GM12878 (cell line): ENCODE measurements around the gene CXCL12. TPM values are rescaled to one million over a fixed set of nuclear protein-coding genes. Genes with fewer than 3 reads are reported as not detected.

ENCODE experiments used
- ATAC-seq: fragments of 200-7000 bp; cut with Tn5 transposase; 3 replicates; pipeline ENCODE4 v1.9.1; 2020; ENCODE audit warnings: mild to moderate bottlenecking, moderate library complexity
- BruUV-seq: library from RNA; stranded (reverse); fragments of 400-500 nt; replicated peaks from 2 replicates; lab custom pipeline; 2021; lab: Mats Ljungman, UMichigan
- CTCF ChIA-PET: fragments of 300-600 bp; sonication (Branson Sonifier 250); formaldehyde crosslinking; extraction: SDS; loops from one replicate; lab custom pipeline; 2021; ENCODE audit warnings: inconsistent platforms; lab: Yijun Ruan, JAX
- POLR2A ChIA-PET: fragments of 350-600 bp; formaldehyde crosslinking; extraction: SDS; loops from one replicate; lab custom pipeline; 2021; ENCODE audit warnings: inconsistent platforms; lab: Charles Lee
- RAD21 ChIA-PET: fragments of 300-600 bp; sonication (Branson Sonifier 250); formaldehyde crosslinking; loops from one replicate; lab custom pipeline; 2023; ENCODE audit warnings: antibody characterized with exemption; ENCODE audit not compliant: unreplicated experiment; lab: Charles Lee
- SMC1A ChIA-PET: fragments of 300-600 bp; sonication (Branson Sonifier 250); formaldehyde crosslinking; loops from one replicate; lab custom pipeline; 2023; ENCODE audit not compliant: unreplicated experiment, uncharacterized antibody; lab: Charles Lee
- DNase-seq: peaks from one replicate; pipeline ENCODE4 v3.0.0-alpha.2; 2011; ENCODE audit warnings: low read depth, low spot score
- FAIRE-seq: peaks from 3 replicates; lab custom pipeline; 2011; peaks lifted over from hg19 to GRCh38; lab: Jason Lieb, UNC
- H2AFZ ChIP-seq: 2 replicates; pipeline ENCODE4 v1.6.0; 2011; ENCODE audit warnings: low read depth, low read length, control low read depth; ENCODE audit not compliant: control insufficient read depth
- H3K27ac ChIP-seq: 2 replicates; pipeline ENCODE4 v1.5.1; 2011; ENCODE audit warnings: control low read depth; ENCODE audit not compliant: control insufficient read depth, insufficient read depth
- H3K27me3 ChIP-seq, 2 experiments: replicated peaks in 1 of 2; 2 replicates each; pipeline versions ENCODE4 v1.6.0 to v1.6.1; 2011; ENCODE audit warnings: low read length in 1 of 2; ENCODE audit not compliant: control insufficient read depth in 2 of 2, insufficient read depth in 2 of 2
- H3K36me3 ChIP-seq, 2 experiments: 2 replicates each; pipeline ENCODE4 v1.5.1; 2011; ENCODE audit warnings: low read length in 1 of 2; ENCODE audit not compliant: control insufficient read depth in 2 of 2, insufficient read depth in 2 of 2
- H3K4me1 ChIP-seq: 2 replicates; pipeline ENCODE4 v1.6.1; 2011; ENCODE audit warnings: mild to moderate bottlenecking, low read length, moderate library complexity, mixed read lengths; ENCODE audit not compliant: control insufficient read depth, insufficient read depth
- H3K4me2 ChIP-seq: 2 replicates; pipeline ENCODE4 v1.6.0; 2011; ENCODE audit warnings: control low read depth; ENCODE audit not compliant: control insufficient read depth, insufficient read depth
- H3K4me3 ChIP-seq: fragments of 200-600 bp; sonication (generic); 2 replicates; pipeline ENCODE4 v1.5.1; 2016
- H3K79me2 ChIP-seq: 2 replicates; pipeline ENCODE4 v1.6.0; 2011; ENCODE audit warnings: low read length; ENCODE audit not compliant: control insufficient read depth, insufficient read depth
- H3K9ac ChIP-seq: 2 replicates; pipeline ENCODE4 v1.8.0; 2011; ENCODE audit warnings: low read length, control low read depth, mixed read lengths; ENCODE audit not compliant: control insufficient read depth, insufficient read depth
- H3K9me3 ChIP-seq: replicated peaks from 3 replicates; pipeline ENCODE4 v1.5.1; 2011; ENCODE audit warnings: mild to moderate bottlenecking, low read length; ENCODE audit not compliant: control insufficient read depth, insufficient read depth
- H4K20me1 ChIP-seq: 2 replicates; pipeline ENCODE4 v1.6.0; 2011; ENCODE audit not compliant: control insufficient read depth, insufficient read depth
- BHLHE40 ChIP-seq, 2 experiments: fragments of 450-650 bp in 1 of 2; IDR thresholded peaks; 2 replicates each; pipeline ENCODE4 v1.6.1; 2011 to 2017; ENCODE audit warnings: low read depth in 2 of 2, borderline replicate concordance in 1 of 2, improper control_type of control experiment in 1 of 2, low read length in 1 of 2, mild to moderate bottlenecking in 1 of 2
- BMI1 ChIP-seq: fragments of 450-650 bp; IDR thresholded peaks from 2 replicates; pipeline ENCODE4 v1.6.1; 2016; ENCODE audit warnings: mild to moderate bottlenecking, moderate library complexity, borderline replicate concordance
- ELK1 ChIP-seq: IDR thresholded peaks from 2 replicates; pipeline ENCODE4 v1.6.1; 2012; ENCODE audit warnings: low read depth, low read length, improper control_type of control experiment
- KAT2A ChIP-seq: conservative IDR thresholded peaks from 2 replicates; pipeline ENCODE4 v1.6.1; 2011; ENCODE audit warnings: low read depth, low read length; ENCODE audit not compliant: control insufficient read depth
- PBX3 ChIP-seq: IDR thresholded peaks from 2 replicates; pipeline ENCODE4 v1.6.1; 2011; ENCODE audit warnings: mild to moderate bottlenecking, low read depth, low read length, moderate library complexity; ENCODE audit not compliant: insufficient replicate concordance
- RFX5 ChIP-seq: IDR thresholded peaks from 2 replicates; pipeline ENCODE4 v1.6.1; 2011; ENCODE audit warnings: low read depth, low read length, improper control_type of control experiment
- ZSCAN29 ChIP-seq: fragments of 450-650 bp; IDR thresholded peaks from 2 replicates; pipeline ENCODE4 v1.6.1; 2017; ENCODE audit warnings: mild to moderate bottlenecking, moderate library complexity
- WGBS: methylation state at CpG from one replicate; pipeline ENCODE4 v1.1.6; 2016; ENCODE audit warnings: low lambda C conversion rate; ENCODE audit not compliant: insufficient replicate concordance, insufficient coverage; ENCODE audit errors: missing lambda C conversion rate; 5-methylcytosine and 5-hydroxymethylcytosine counted together
- in situ Hi-C: fragments of 300-500 bp; cut with MboI; formaldehyde crosslinking; loops from 9 replicates; pipeline ENCODE4 v1.14.3; 2018; ENCODE audit warnings: mixed read lengths
- intact Hi-C: fragments of 100-400 bp; cut with micrococcal nuclease; formaldehyde crosslinking; loops from one replicate; pipeline ENCODE4 v1.14.2; 2022; ENCODE audit not compliant: unreplicated experiment
- polyA plus RNA-seq, 11 experiments: library from polyadenylated mRNA; depleted of rRNA in 4 of 11; unstranded in 6 of 11; stranded (reverse) in 5 of 11; fragments of >200 nt; fragmentation: Nextera tagmentation in 4 of 11; fragmentation: Illumina TruSeq in 1 of 11; extraction: Ambion mirVana in 4 of 11; extraction: Trizol in 1 of 11; gene quantifications; 1 replicate in 1 of 11; 2 replicates in 10 of 11; pipeline versions ENCODE4 v1.2.1 to v1.2.3, GENCODE V29; 2011 to 2016; ENCODE audit warnings: inconsistent platforms in 2 of 11, missing spikeins in 2 of 11, low read depth in 1 of 11
- total RNA-seq, 4 experiments: library from RNA; depleted of rRNA in 3 of 4; stranded (reverse); fragments of >200 nt in 3 of 4; fragmentation: Illumina TruSeq in 1 of 4; extraction: Trizol in 1 of 4; gene quantifications; 2 replicates each; pipeline versions ENCODE4 v1.2.1 to v1.2.3, GENCODE V29; 2013 to 2021

CXCL12 gene
- total and polyA plus RNA-seq, 10 of the 15 experiments (the other 5 are each of a cell fraction or from before 2014, with no cell fraction given), result 0.03 to 4.5 (median 0.53) TPM

GRCh38 chr10:44373341-44373995 lies 11.4 kb downstream of the CXCL12 start:
- Histone ChIP-seq H3K9ac (no peak overlapping the region), H2AFZ (no peak overlapping the region), H3K36me3 (no peaks in the 10 kb centered on the region), H3K4me1 (no peaks in the 10 kb centered on the region), H3K27ac (no peak overlapping the region), H3K4me2 (no peak overlapping the region), H3K27me3 (no peaks in the 10 kb centered on the region; a peak in 1 of 4 replicates), H4K20me1 (no peaks in the 10 kb centered on the region), H3K4me3 (no peak overlapping the region), H3K9me3 (no peaks in the 10 kb centered on the region), H3K79me2 (no peaks in the 10 kb centered on the region)
- SMC1A ChIA-PET, result interaction anchor here (1.2 kb wide), 1 partner anchor 13 kb away, joined by 3 read pairs; no protein-coding TSS in a partner anchor
- 55% methylated on average over 27 of the region's 27 CpGs for WGBS
- no peak for TF ChIP-seq RFX5
- no peak for TF ChIP-seq PBX3
- no peak for TF ChIP-seq ELK1
- TF ChIP-seq BMI1, result no peak
- TF ChIP-seq KAT2A, result no peak
- no peak for TF ChIP-seq ZSCAN29
- no peak for TF ChIP-seq BHLHE40 (IDR thresholded peaks at IDR 0.05; ENCODE audit: borderline replicate concordance in 1 of 2, low read depth in 2 of 2, low read length in 1 of 2)
- RAD21 ChIA-PET, result no interaction called here
- BruUV-seq, result no TSS peak
- ATAC-seq (no peak), DNase-seq (no peak), FAIRE-seq (no peak)
- POLR2A ChIA-PET, result no interaction called here
- CTCF ChIA-PET, result interaction anchor here (2.1 kb wide), 1 partner anchor 13 kb away, joined by 8 read pairs; no protein-coding TSS in a partner anchor
- in situ Hi-C loops (no loop called here), intact Hi-C loops (no loop called here)
